PFSK-1 (cell line): ENCODE results near the gene SIGLEC5.

ENCODE experiments used
- FOXP2 ChIP-seq: optimal IDR thresholded peaks from 2 replicates; pipeline ENCODE3; 2011; ENCODE audit warnings: borderline replicate concordance, control low read depth, inconsistent platforms; ENCODE audit not compliant: insufficient read depth; ENCODE audit errors: extremely low read length, extremely low read depth
- POLR2AphosphoS5 ChIP-seq: IDR thresholded peaks from 2 replicates; pipeline ENCODE4 v1.6.1; 2012; ENCODE audit warnings: low read depth, mild to moderate bottlenecking, control low read depth, low read length, moderate library complexity
- SIN3A ChIP-seq: IDR thresholded peaks from 2 replicates; pipeline ENCODE4 v1.6.1; 2012; ENCODE audit warnings: mild to moderate bottlenecking, low read length, moderate library complexity, borderline replicate concordance; ENCODE audit not compliant: insufficient read depth
- TAF1 ChIP-seq: IDR thresholded peaks from 2 replicates; pipeline ENCODE4 v1.6.1; 2012; ENCODE audit warnings: low read length, control low read depth, borderline replicate concordance; ENCODE audit not compliant: insufficient read depth
- TF ChIP-seq, protein P1 (sequence below), 2 experiments: IDR thresholded peaks; 2 replicates each; pipeline versions ENCODE4 v1.6.1 to v1.8.0; 2011 to 2012; ENCODE audit warnings: low read depth in 2 of 2, low read length in 2 of 2, control low read depth in 1 of 2, inconsistent platforms in 1 of 2, mild to moderate bottlenecking in 1 of 2, moderate library complexity in 1 of 2; ENCODE audit not compliant: insufficient read depth in 1 of 2

Gene SIGLEC5

GRCh38 chr19:51610576-51610975 lies 19.6 kb downstream of the SIGLEC5 start:
- TF ChIP-seq TAF1 (no peak), SIN3A (no peak), FOXP2 (no peak), POLR2AphosphoS5 (no peak)
- TF ChIP-seq, protein P1, sequence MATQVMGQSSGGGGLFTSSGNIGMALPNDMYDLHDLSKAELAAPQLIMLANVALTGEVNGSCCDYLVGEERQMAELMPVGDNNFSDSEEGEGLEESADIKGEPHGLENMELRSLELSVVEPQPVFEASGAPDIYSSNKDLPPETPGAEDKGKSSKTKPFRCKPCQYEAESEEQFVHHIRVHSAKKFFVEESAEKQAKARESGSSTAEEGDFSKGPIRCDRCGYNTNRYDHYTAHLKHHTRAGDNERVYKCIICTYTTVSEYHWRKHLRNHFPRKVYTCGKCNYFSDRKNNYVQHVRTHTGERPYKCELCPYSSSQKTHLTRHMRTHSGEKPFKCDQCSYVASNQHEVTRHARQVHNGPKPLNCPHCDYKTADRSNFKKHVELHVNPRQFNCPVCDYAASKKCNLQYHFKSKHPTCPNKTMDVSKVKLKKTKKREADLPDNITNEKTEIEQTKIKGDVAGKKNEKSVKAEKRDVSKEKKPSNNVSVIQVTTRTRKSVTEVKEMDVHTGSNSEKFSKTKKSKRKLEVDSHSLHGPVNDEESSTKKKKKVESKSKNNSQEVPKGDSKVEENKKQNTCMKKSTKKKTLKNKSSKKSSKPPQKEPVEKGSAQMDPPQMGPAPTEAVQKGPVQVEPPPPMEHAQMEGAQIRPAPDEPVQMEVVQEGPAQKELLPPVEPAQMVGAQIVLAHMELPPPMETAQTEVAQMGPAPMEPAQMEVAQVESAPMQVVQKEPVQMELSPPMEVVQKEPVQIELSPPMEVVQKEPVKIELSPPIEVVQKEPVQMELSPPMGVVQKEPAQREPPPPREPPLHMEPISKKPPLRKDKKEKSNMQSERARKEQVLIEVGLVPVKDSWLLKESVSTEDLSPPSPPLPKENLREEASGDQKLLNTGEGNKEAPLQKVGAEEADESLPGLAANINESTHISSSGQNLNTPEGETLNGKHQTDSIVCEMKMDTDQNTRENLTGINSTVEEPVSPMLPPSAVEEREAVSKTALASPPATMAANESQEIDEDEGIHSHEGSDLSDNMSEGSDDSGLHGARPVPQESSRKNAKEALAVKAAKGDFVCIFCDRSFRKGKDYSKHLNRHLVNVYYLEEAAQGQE (IDR thresholded peaks at IDR 0.05; ENCODE audit: insufficient read depth in 1 of 2, low read depth in 2 of 2, low read length in 2 of 2): no peak

- TF ChIP-seq TAF1 (no peak), POLR2AphosphoS5 (no peak), FOXP2 (peak; percentile 39), SIN3A (peak; percentile 93; the same call in 1 of the 2 replicates)
- TF ChIP-seq, protein P1 (IDR thresholded peaks at IDR 0.05; ENCODE audit: insufficient read depth in 1 of 2, low read depth in 2 of 2, low read length in 2 of 2): peak; percentile 100
Measured at GRCh38 chr19:51607920-51608562, 22.2 kb downstream of the SIGLEC5 start.

- TF ChIP-seq TAF1: no peak
- TF ChIP-seq, protein P1 (IDR thresholded peaks at IDR 0.05; ENCODE audit: insufficient read depth in 1 of 2, low read depth in 2 of 2, low read length in 2 of 2): no peak
- TF ChIP-seq SIN3A: no peak
- no peak for TF ChIP-seq POLR2AphosphoS5
- no peak for TF ChIP-seq FOXP2
Measured at GRCh38 chr19:51607077-51607476, 23.1 kb downstream of the SIGLEC5 start.

GRCh38 chr19:51602189-51602854 lies 27.9 kb downstream of the SIGLEC5 start:
- no peak for TF ChIP-seq FOXP2
- no peak for TF ChIP-seq POLR2AphosphoS5
- TF ChIP-seq, protein P1 (IDR thresholded peaks at IDR 0.05; ENCODE audit: insufficient read depth in 1 of 2, low read depth in 2 of 2, low read length in 2 of 2): no peak
